Measurements from ENCODE around the gene SPDYE6. TPM values are rescaled to one million over a fixed set of nuclear protein-coding genes. Genes with fewer than 3 reads are reported as not detected.
"Not testable (repeated sequence)": the region's sequence is repeated elsewhere in the genome, so short reads cannot be mapped to it uniquely, and the experiment has no call there.

Gene SPDYE6
- total RNA-seq (not detected), total RNA-seq (0 to 0.15 (median 0) reads per million in 29 experiments)
- not detected for total RNA-seq (2013)

- H3K4me1 Mint-ChIP-seq; POLR2A ChIA-PET; H3K27me3 Mint-ChIP-seq; ATAC-seq (replicated peaks in 1 of 4); DNase-seq; H3K4me1 ChIP-seq (ENCODE audit: control insufficient read depth in 1 of 2, extremely low read depth in 1 of 2, insufficient read depth in 2 of 2, low read length in 2 of 2); H3K9me3 ChIP-seq; H3K36me3 ChIP-seq (ENCODE audit: control insufficient read depth in 2 of 2, extremely low read depth in 1 of 2, insufficient read depth in 1 of 2, low read length in 1 of 2); H3K27ac ChIP-seq (ENCODE audit: low read length); H3K4me3 ChIP-seq (ENCODE audit: control insufficient read depth in 1 of 2, extremely low read depth in 1 of 2, low read length in 1 of 2); H3K27ac Mint-ChIP-seq; H3K27me3 ChIP-seq (replicated peaks in 1 of 2; ENCODE audit: control insufficient read depth in 2 of 2, extremely low read depth in 1 of 2, insufficient read depth in 2 of 2, low read length in 1 of 2); H3K9me3 Mint-ChIP-seq; H3K36me3 Mint-ChIP-seq; H3K4me3 Mint-ChIP-seq; CTCF ChIA-PET: not testable (repeated sequence)
- no CpG with 5 or more reads among the region's 6 CpGs for WGBS (ENCODE audit: insufficient coverage)
Measured at GRCh38 chr7:102356344-102356743, at the start of gene SPDYE6. Gene SPDYE6 (minus strand): TSS chr7:102356444. CDS start chr7:102356023, 421 bp downstream.

- DNase-seq; H3K27me3 ChIP-seq (replicated peaks in 1 of 2; ENCODE audit: control insufficient read depth in 2 of 2, extremely low read depth in 1 of 2, insufficient read depth in 2 of 2, low read length in 1 of 2); H3K4me3 Mint-ChIP-seq; H3K27ac Mint-ChIP-seq; ATAC-seq (replicated peaks in 1 of 4); H3K9me3 ChIP-seq; H3K27ac ChIP-seq (ENCODE audit: low read length); H3K4me3 ChIP-seq (ENCODE audit: control insufficient read depth in 1 of 2, extremely low read depth in 1 of 2, low read length in 1 of 2); POLR2A ChIA-PET; H3K4me1 ChIP-seq (ENCODE audit: control insufficient read depth in 1 of 2, extremely low read depth in 1 of 2, insufficient read depth in 2 of 2, low read length in 2 of 2); H3K9me3 Mint-ChIP-seq; H3K27me3 Mint-ChIP-seq: not testable (repeated sequence)
- whole genome bisulfite sequencing (ENCODE audit: insufficient coverage) = 100% methylated on average over 1 of the region's 5 CpGs
- H3K36me3 Mint-ChIP-seq = peaks cover 62% of the 10 kb centered on the region
- peaks cover 5 to 19% (median 8%) of the 10 kb centered on the region in 3 donors for H3K4me1 Mint-ChIP-seq
- CTCF ChIA-PET = interaction anchor here (0.5 to 2.5 kb wide), 14 partner anchors 10 to 62 kb away, joined by 3 to 13 read pairs (median 6); no protein-coding TSS in a partner anchor
- H3K36me3 ChIP-seq (ENCODE audit: control insufficient read depth in 2 of 2, extremely low read depth in 1 of 2, insufficient read depth in 1 of 2, low read length in 1 of 2) = peaks cover 13 to 76% of the 10 kb centered on the region in 2 donors
Measured at GRCh38 chr7:102404862-102405188, 48.6 kb upstream of the SPDYE6 start.

- Mint-ChIP-seq H3K4me3 (no peak overlapping the region), H3K36me3 (peaks cover 61% of the 10 kb centered on the region), H3K27me3 (no peaks in the 10 kb centered on the region), H3K4me1 (peaks cover 5 to 17% (median 8%) of the 10 kb centered on the region in 3 donors), H3K27ac (peak overlapping the region in 1 of 2 donors; percentile 48), H3K9me3 (no peaks in the 10 kb centered on the region)
- Histone ChIP-seq H3K36me3 (ENCODE audit: control insufficient read depth in 2 of 2, extremely low read depth in 1 of 2, insufficient read depth in 1 of 2, low read length in 1 of 2) (peaks cover 15 to 78% of the 10 kb centered on the region in 2 donors), H3K27me3 (replicated peaks in 1 of 2; ENCODE audit: control insufficient read depth in 2 of 2, extremely low read depth in 1 of 2, insufficient read depth in 2 of 2, low read length in 1 of 2) (no peaks in the 10 kb centered on the region), H3K9me3 (no peaks in the 10 kb centered on the region), H3K4me1 (ENCODE audit: control insufficient read depth in 1 of 2, extremely low read depth in 1 of 2, insufficient read depth in 2 of 2, low read length in 2 of 2) (peaks cover 0 to 7% of the 10 kb centered on the region in 2 experiments), H3K4me3 (ENCODE audit: control insufficient read depth in 1 of 2, extremely low read depth in 1 of 2, low read length in 1 of 2) (no peak overlapping the region), H3K27ac (ENCODE audit: low read length) (no peak overlapping the region)
- peak in 29 of 35 experiments; percentile 6 to 77 (median 34) for DNase-seq
- ATAC-seq (replicated peaks in 1 of 4) = peak; percentile 97 to 99 (median 98)
- WGBS (ENCODE audit: insufficient coverage) = 69% methylated on average over 6 of the region's 15 CpGs
- POLR2A ChIA-PET = no interaction called here
- CTCF ChIA-PET = interaction anchor here (0.5 to 2.5 kb wide), 17 partner anchors 11 to 63 kb away, joined by 3 to 13 read pairs (median 4); no protein-coding TSS in a partner anchor
Measured at GRCh38 chr7:102404005-102404861, 48.0 kb upstream of the SPDYE6 start.

- no peak overlapping the region for H3K4me3 ChIP-seq (ENCODE audit: control insufficient read depth in 1 of 2, extremely low read depth in 1 of 2, low read length in 1 of 2)
- H3K4me1 ChIP-seq (ENCODE audit: control insufficient read depth in 1 of 2, extremely low read depth in 1 of 2, insufficient read depth in 2 of 2, low read length in 2 of 2) = peaks cover 0 to 7% of the 10 kb centered on the region in 2 experiments
- ChIA-PET CTCF (interaction anchor here (1.0 to 2.5 kb wide), 3 partner anchors 31 to 46 kb away, joined by 3 to 9 read pairs (median 3); no protein-coding TSS in a partner anchor), POLR2A (no interaction called here)
- peaks cover 21 to 79% of the 10 kb centered on the region in 2 donors for H3K36me3 ChIP-seq (ENCODE audit: control insufficient read depth in 2 of 2, extremely low read depth in 1 of 2, insufficient read depth in 1 of 2, low read length in 1 of 2)
- no peaks in the 10 kb centered on the region for H3K27me3 Mint-ChIP-seq
- no peak overlapping the region for H3K4me3 Mint-ChIP-seq
- no peaks in the 10 kb centered on the region for H3K9me3 ChIP-seq
- peaks cover 59% of the 10 kb centered on the region for H3K36me3 Mint-ChIP-seq
- whole genome bisulfite sequencing (ENCODE audit: insufficient coverage) = 96% methylated on average over 3 of the region's 3 CpGs
- peaks cover 5 to 15% (median 8%) of the 10 kb centered on the region in 3 donors for H3K4me1 Mint-ChIP-seq
- no peak overlapping the region for H3K27ac ChIP-seq (ENCODE audit: low read length)
- no peak for DNase-seq
- no peak for ATAC-seq (replicated peaks in 1 of 4)
- no peak overlapping the region for H3K27ac Mint-ChIP-seq
- no peaks in the 10 kb centered on the region for H3K27me3 ChIP-seq (replicated peaks in 1 of 2; ENCODE audit: control insufficient read depth in 2 of 2, extremely low read depth in 1 of 2, insufficient read depth in 2 of 2, low read length in 1 of 2)
- H3K9me3 Mint-ChIP-seq = no peaks in the 10 kb centered on the region
Measured at GRCh38 chr7:102403563-102403962, 47.3 kb upstream of the SPDYE6 start.

GRCh38 chr7:102400360-102400759 lies 44.1 kb upstream of the SPDYE6 start:
- no peaks in the 10 kb centered on the region for H3K27me3 Mint-ChIP-seq
- H3K36me3 ChIP-seq (ENCODE audit: control insufficient read depth in 2 of 2, extremely low read depth in 1 of 2, insufficient read depth in 1 of 2, low read length in 1 of 2) = peaks cover 8 to 53% of the 10 kb centered on the region in 2 donors
- POLR2A ChIA-PET = interaction anchor here in 1 of 2 donors (0.6 kb wide), 1 partner anchor 1224 kb away, joined by 14 read pairs; no protein-coding TSS in a partner anchor
- no peak overlapping the region for H3K4me3 Mint-ChIP-seq
- H3K4me1 ChIP-seq (ENCODE audit: control insufficient read depth in 1 of 2, extremely low read depth in 1 of 2, insufficient read depth in 2 of 2, low read length in 2 of 2) = peaks cover 11 to 28% of the 10 kb centered on the region in 2 experiments
- H3K36me3 Mint-ChIP-seq = peaks cover 37% of the 10 kb centered on the region
- no peak overlapping the region for H3K27ac Mint-ChIP-seq
- H3K4me3 ChIP-seq (ENCODE audit: control insufficient read depth in 1 of 2, extremely low read depth in 1 of 2, low read length in 1 of 2) = no peak overlapping the region
- peaks cover 27 to 32% (median 28%) of the 10 kb centered on the region in 3 donors for H3K4me1 Mint-ChIP-seq
- no peak overlapping the region for H3K27ac ChIP-seq (ENCODE audit: low read length)
- ATAC-seq (replicated peaks in 1 of 4) (no peak), DNase-seq (no peak)
- WGBS (ENCODE audit: insufficient coverage) = 98% methylated on average over 4 of the region's 5 CpGs
- H3K9me3 ChIP-seq = no peaks in the 10 kb centered on the region
- H3K27me3 ChIP-seq (replicated peaks in 1 of 2; ENCODE audit: control insufficient read depth in 2 of 2, extremely low read depth in 1 of 2, insufficient read depth in 2 of 2, low read length in 1 of 2) = no peaks in the 10 kb centered on the region
- CTCF ChIA-PET = no interaction called here
- H3K9me3 Mint-ChIP-seq = no peaks in the 10 kb centered on the region

- Mint-ChIP-seq H3K27me3 (no peaks in the 10 kb centered on the region), H3K27ac (no peak overlapping the region), H3K4me1 (peaks cover 22 to 25% (median 24%) of the 10 kb centered on the region in 3 donors), H3K36me3 (peaks cover 26% of the 10 kb centered on the region), H3K4me3 (peak overlapping the region in 1 of 3 donors; percentile 31), H3K9me3 (no peaks in the 10 kb centered on the region)
- no peak for ATAC-seq (replicated peaks in 1 of 4)
- Histone ChIP-seq H3K27me3 (replicated peaks in 1 of 2; ENCODE audit: control insufficient read depth in 2 of 2, extremely low read depth in 1 of 2, insufficient read depth in 2 of 2, low read length in 1 of 2) (no peaks in the 10 kb centered on the region), H3K27ac (ENCODE audit: low read length) (no peak overlapping the region), H3K36me3 (ENCODE audit: control insufficient read depth in 2 of 2, extremely low read depth in 1 of 2, insufficient read depth in 1 of 2, low read length in 1 of 2) (peaks cover 8 to 40% of the 10 kb centered on the region in 2 donors), H3K9me3 (no peaks in the 10 kb centered on the region), H3K4me3 (ENCODE audit: control insufficient read depth in 1 of 2, extremely low read depth in 1 of 2, low read length in 1 of 2) (no peak overlapping the region), H3K4me1 (ENCODE audit: control insufficient read depth in 1 of 2, extremely low read depth in 1 of 2, insufficient read depth in 2 of 2, low read length in 2 of 2) (peaks cover 11 to 23% of the 10 kb centered on the region in 2 experiments)
- ChIA-PET POLR2A (interaction anchor here in 1 of 2 donors (1.1 kb wide), 1 partner anchor 17 kb away, joined by 3 read pairs; no protein-coding TSS in a partner anchor), CTCF (interaction anchor here in 1 of 2 donors (0.6 kb wide), 1 partner anchor 39 kb away, joined by 4 read pairs; no protein-coding TSS in a partner anchor)
- DNase-seq = no peak
- WGBS (ENCODE audit: insufficient coverage) = 100% methylated on average over 1 of the region's 8 CpGs
Measured at GRCh38 chr7:102398543-102398942, 42.3 kb upstream of the SPDYE6 start.

Measured in T-cell (primary cell).